ENCODE data around the gene CMSS1.

DNA sequence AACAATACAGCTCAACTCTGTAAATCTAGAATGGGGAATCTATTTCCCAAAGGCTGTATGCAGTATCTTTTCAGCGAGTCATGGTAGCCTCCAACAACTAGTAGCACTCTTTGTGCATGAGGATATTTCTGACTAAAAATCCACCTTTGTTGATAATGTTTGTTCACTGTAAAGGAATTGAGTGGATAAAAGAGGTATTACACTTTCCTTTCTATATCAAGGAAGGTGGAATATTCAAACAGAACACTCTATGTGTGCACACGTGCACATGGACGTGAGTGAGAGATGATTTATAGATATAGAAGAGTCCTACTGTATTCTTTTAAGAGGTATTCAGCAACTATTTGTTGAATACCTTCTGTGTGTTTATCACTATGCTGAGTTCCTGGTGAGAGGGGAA lies 68.2 kb downstream of the CMSS1 start:
- TF ChIP-seq, protein P1, sequence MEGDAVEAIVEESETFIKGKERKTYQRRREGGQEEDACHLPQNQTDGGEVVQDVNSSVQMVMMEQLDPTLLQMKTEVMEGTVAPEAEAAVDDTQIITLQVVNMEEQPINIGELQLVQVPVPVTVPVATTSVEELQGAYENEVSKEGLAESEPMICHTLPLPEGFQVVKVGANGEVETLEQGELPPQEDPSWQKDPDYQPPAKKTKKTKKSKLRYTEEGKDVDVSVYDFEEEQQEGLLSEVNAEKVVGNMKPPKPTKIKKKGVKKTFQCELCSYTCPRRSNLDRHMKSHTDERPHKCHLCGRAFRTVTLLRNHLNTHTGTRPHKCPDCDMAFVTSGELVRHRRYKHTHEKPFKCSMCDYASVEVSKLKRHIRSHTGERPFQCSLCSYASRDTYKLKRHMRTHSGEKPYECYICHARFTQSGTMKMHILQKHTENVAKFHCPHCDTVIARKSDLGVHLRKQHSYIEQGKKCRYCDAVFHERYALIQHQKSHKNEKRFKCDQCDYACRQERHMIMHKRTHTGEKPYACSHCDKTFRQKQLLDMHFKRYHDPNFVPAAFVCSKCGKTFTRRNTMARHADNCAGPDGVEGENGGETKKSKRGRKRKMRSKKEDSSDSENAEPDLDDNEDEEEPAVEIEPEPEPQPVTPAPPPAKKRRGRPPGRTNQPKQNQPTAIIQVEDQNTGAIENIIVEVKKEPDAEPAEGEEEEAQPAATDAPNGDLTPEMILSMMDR (tag by site-specific recombination; IDR thresholded peaks at IDR 0.05) = no peak
- TF ChIP-seq ZNF274 (IDR thresholded peaks at IDR 0.05; ENCODE audit: low read length) = no peak
- TF ChIP-seq ZNF274 (tag by site-specific recombination; IDR thresholded peaks at IDR 0.05; ENCODE audit: borderline replicate concordance) = no peak
- no peak for TF ChIP-seq ZNF670 (tag by site-specific recombination; IDR thresholded peaks at IDR 0.05; ENCODE audit: low read depth)
- no peak for TF ChIP-seq ZIC2 (tag by site-specific recombination; IDR thresholded peaks at IDR 0.05)
